Ramos (cell line): ENCODE data around the gene AARS2.

Experiments
- in situ Hi-C: fragments of 300-500 bp; cut with MboI; formaldehyde crosslinking; loops from one replicate; pipeline ENCODE4 v1.14.3; 2022; ENCODE audit warnings: low sequenced_read_pairs; ENCODE audit not compliant: unreplicated experiment

Gene AARS2

GRCh38 chr6:44278774-44279697 lies 34.1 kb downstream of the AARS2 start:
- in situ Hi-C loops: no loop called here

- in situ Hi-C loops: no loop called here
Observed at GRCh38 chr6:44278315-44278714, 34.8 kb downstream of the AARS2 start.

- in situ Hi-C loops: no loop called here
Observed at GRCh38 chr6:44277763-44278162, 35.4 kb downstream of the AARS2 start.

GRCh38 chr6:44276667-44277640 lies 36.2 kb downstream of the AARS2 start:
- in situ Hi-C loops: no loop called here

GRCh38 chr6:44275749-44276648 lies 37.1 kb downstream of the AARS2 start:
- in situ Hi-C loops: no loop called here

- in situ Hi-C loops: no loop called here
Observed at GRCh38 chr6:44275271-44275748, 37.8 kb downstream of the AARS2 start.

- in situ Hi-C loops: no loop called here
Observed at GRCh38 chr6:44273617-44274016, 39.5 kb downstream of the AARS2 start.

GRCh38 chr6:44272999-44273566 lies 40.1 kb downstream of the AARS2 start:
- in situ Hi-C loops: no loop called here

- in situ Hi-C loops: no loop called here
Observed at GRCh38 chr6:44272529-44272928, 40.6 kb downstream of the AARS2 start.

- in situ Hi-C loops: no loop called here
Observed at GRCh38 chr6:44271914-44272313, 41.2 kb downstream of the AARS2 start.

- in situ Hi-C loops: no loop called here
Observed at GRCh38 chr6:44271406-44271723, 41.8 kb downstream of the AARS2 start.

GRCh38 chr6:44270526-44271405 lies 42.4 kb downstream of the AARS2 start:
- in situ Hi-C loops: no loop called here

- in situ Hi-C loops: loop anchor here (5.0 kb wide), 1 partner anchor 67 kb away; no protein-coding TSS in a partner anchor
Observed at GRCh38 chr6:44269921-44270525, 43.1 kb downstream of the AARS2 start, which contains the start of gene TMEM151B. TMEM151B (plus strand) TSS chr6:44270450; CDS start chr6:44270743, 293 bp downstream.

GRCh38 chr6:44269178-44269920 lies 43.8 kb downstream of the AARS2 start:
- in situ Hi-C loops: loop anchor here (5.0 kb wide), 1 partner anchor 68 kb away; no protein-coding TSS in a partner anchor

GRCh38 chr6:44268095-44268628 lies 45.0 kb downstream of the AARS2 start:
- in situ Hi-C loops: loop anchor here (5.0 kb wide), 1 partner anchor 69 kb away; no protein-coding TSS in a partner anchor

GRCh38 chr6:44267252-44267651 lies 45.9 kb downstream of the AARS2 start:
- in situ Hi-C loops: loop anchor here (5.0 kb wide), 1 partner anchor 70 kb away; no protein-coding TSS in a partner anchor

GRCh38 chr6:44266347-44266746 lies 46.8 kb downstream of the AARS2 start:
- in situ Hi-C loops: loop anchor here (5.0 kb wide), 1 partner anchor 71 kb away; no protein-coding TSS in a partner anchor
